H1 (cell line): ENCODE results near the gene MTFR1L. TPM values are rescaled to one million over a fixed set of nuclear protein-coding genes. Genes with fewer than 3 reads are reported as not detected.

Experiments
- CTCF ChIA-PET: fragments of 300-600 bp; sonication (Branson Sonifier 250); formaldehyde crosslinking; loops from one replicate; lab custom pipeline; 2021; ENCODE audit not compliant: partially characterized antibody; lab: Charles Lee
- POLR2A ChIA-PET: fragments of 300-600 bp; sonication (Branson Sonifier 250); formaldehyde crosslinking; loops from one replicate; lab custom pipeline; 2021; ENCODE audit warnings: inconsistent platforms; ENCODE audit not compliant: partially characterized antibody; lab: Charles Lee
- DNase-seq, 2 experiments: peaks; one replicate each; pipeline versions ENCODE4 v3.0.0 to v3.0.0-alpha.2; 2010 to 2022; ENCODE audit warnings: low spot score in 2 of 2, low read depth in 1 of 2, mixed read lengths in 1 of 2
- FAIRE-seq: peaks from 2 replicates; lab custom pipeline; 2011; peaks lifted over from hg19 to GRCh38; lab: Jason Lieb, UNC
- H2AFZ ChIP-seq: 2 replicates; pipeline ENCODE4 v1.8.1; 2012; ENCODE audit warnings: low read length, inconsistent platforms
- H2AK5ac ChIP-seq: 2 replicates; pipeline ENCODE4 v1.6.1; 2013; ENCODE audit warnings: low read depth, low read length
- H2BK120ac ChIP-seq: replicated peaks from 2 replicates; pipeline ENCODE3; 2013; ENCODE audit warnings: low read depth, low read length, inconsistent platforms
- H2BK12ac ChIP-seq: 2 replicates; pipeline ENCODE4 v1.6.1; 2013; ENCODE audit warnings: low read depth, low read length
- H2BK15ac ChIP-seq: 2 replicates; pipeline ENCODE4 v1.6.1; 2013; ENCODE audit warnings: low read length
- H2BK20ac ChIP-seq: 2 replicates; pipeline ENCODE4 v1.6.1; 2013; ENCODE audit warnings: low read length
- H2BK5ac ChIP-seq: 2 replicates; pipeline ENCODE4 v1.6.1; 2013; ENCODE audit warnings: low read depth, low read length
- H3K14ac ChIP-seq: 2 replicates; pipeline ENCODE4 v1.6.1; 2013; ENCODE audit warnings: inconsistent platforms; ENCODE audit not compliant: insufficient read length
- H3K18ac ChIP-seq: 2 replicates; pipeline ENCODE4 v1.6.1; 2013; ENCODE audit warnings: low read length; ENCODE audit errors: extremely low read depth
- H3K23ac ChIP-seq: 2 replicates; pipeline ENCODE4 v1.6.1; 2013; ENCODE audit warnings: inconsistent platforms; ENCODE audit not compliant: insufficient read length
- H3K23me2 ChIP-seq: 2 replicates; pipeline ENCODE4 v1.6.1; 2013; ENCODE audit warnings: low read depth, low read length
- H3K27ac ChIP-seq: 2 replicates; pipeline ENCODE4 v1.6.1; 2011; ENCODE audit warnings: low read depth, low read length, inconsistent platforms
- H3K27me3 ChIP-seq, 4 experiments: replicated peaks in 1 of 4; 1 replicate in 1 of 4; 2 replicates in 3 of 4; pipeline versions ENCODE4 v1.6.1 to v1.8.1; 2011 to 2013; ENCODE audit warnings: low read length in 3 of 4, mild to moderate bottlenecking in 3 of 4, inconsistent platforms in 2 of 4, mixed read lengths in 2 of 4, moderate library complexity in 1 of 4; ENCODE audit not compliant: control insufficient read depth in 3 of 4, insufficient read depth in 3 of 4; ENCODE audit errors: extremely low read depth in 1 of 4
- H3K36me3 ChIP-seq, 4 experiments: 2 replicates each; pipeline versions ENCODE4 v1.6.1 to v1.8.1; 2011 to 2013; ENCODE audit warnings: mild to moderate bottlenecking in 4 of 4, low read length in 3 of 4, moderate library complexity in 2 of 4, control low read depth in 1 of 4, inconsistent platforms in 1 of 4; ENCODE audit not compliant: insufficient read depth in 4 of 4, control insufficient read depth in 2 of 4
- H3K4ac ChIP-seq: replicated peaks from 2 replicates; pipeline ENCODE3; 2013; ENCODE audit warnings: low read length, low read depth, mixed read lengths, inconsistent platforms; ENCODE audit not compliant: insufficient read length
- H3K4me1 ChIP-seq, 4 experiments: replicated peaks in 1 of 4; 1 replicate in 1 of 4; 2 replicates in 3 of 4; pipeline versions ENCODE4 v1.6.1 to v1.8.1; 2011 to 2013; ENCODE audit warnings: low read length in 3 of 4, inconsistent platforms in 2 of 4, mixed read lengths in 1 of 4; ENCODE audit not compliant: insufficient read depth in 4 of 4, control insufficient read depth in 3 of 4
- H3K4me2 ChIP-seq, 2 experiments: 2 replicates each; pipeline versions ENCODE4 v1.6.1 to v1.8.1; 2011 to 2013; ENCODE audit warnings: low read depth in 2 of 2, low read length in 2 of 2, control low read depth in 1 of 2, inconsistent platforms in 1 of 2, mild to moderate bottlenecking in 1 of 2; ENCODE audit not compliant: insufficient read depth in 1 of 2
- H3K4me3 ChIP-seq, 4 experiments: fragments of 200-600, 300-600 bp in 1 of 4; sonication (generic), shearing (Covaris generic), sonication (Bioruptor Twin) in 1 of 4; 2 replicates each; pipeline versions ENCODE4 v1.5.1 to v1.8.1; 2011 to 2016; ENCODE audit warnings: low read length in 4 of 4, low read depth in 3 of 4, control low read depth in 2 of 4, inconsistent platforms in 2 of 4, mild to moderate bottlenecking in 2 of 4, mixed read lengths in 1 of 4, moderate library complexity in 1 of 4; ENCODE audit not compliant: insufficient read depth in 2 of 4; ENCODE audit errors: extremely low read depth in 1 of 4
- H3K56ac ChIP-seq: replicated peaks from 2 replicates; pipeline ENCODE3; 2013; ENCODE audit warnings: low read depth, mild to moderate bottlenecking, mixed read lengths, low read length, inconsistent platforms; ENCODE audit not compliant: insufficient read length
- H3K79me1 ChIP-seq: 2 replicates; pipeline ENCODE4 v1.6.1; 2013; ENCODE audit warnings: low read depth, low read length, control low read depth
- H3K79me2 ChIP-seq, 2 experiments: 2 replicates each; pipeline versions ENCODE4 v1.6.1 to v1.8.1; 2012 to 2013; ENCODE audit warnings: low read length in 2 of 2, mild to moderate bottlenecking in 2 of 2, inconsistent platforms in 1 of 2; ENCODE audit not compliant: insufficient read depth in 2 of 2, control insufficient read depth in 1 of 2
- H3K9ac ChIP-seq, 4 experiments: replicated peaks in 1 of 4; 1 replicate in 1 of 4; 2 replicates in 3 of 4; pipeline versions ENCODE4 v1.6.1 to v1.8.1; 2011 to 2013; ENCODE audit warnings: low read depth in 3 of 4, low read length in 3 of 4, control low read depth in 2 of 4, mild to moderate bottlenecking in 2 of 4, moderate library complexity in 2 of 4, inconsistent platforms in 1 of 4; ENCODE audit errors: extremely low read depth in 1 of 4
- H3K9me3 ChIP-seq, 2 experiments: 2 replicates each; pipeline versions ENCODE4 v1.6.1 to v1.8.1; 2012 to 2013; ENCODE audit warnings: mild to moderate bottlenecking in 2 of 2, moderate library complexity in 2 of 2, control low read depth in 1 of 2, inconsistent platforms in 1 of 2, low read depth in 1 of 2, low read length in 1 of 2, mixed read lengths in 1 of 2; ENCODE audit not compliant: insufficient read depth in 2 of 2
- H4K20me1 ChIP-seq, 2 experiments: replicated peaks in 1 of 2; 2 replicates each; pipeline versions ENCODE3 to v1.8.1; 2011 to 2013; ENCODE audit warnings: inconsistent platforms in 2 of 2, low read length in 2 of 2, mild to moderate bottlenecking in 1 of 2; ENCODE audit not compliant: insufficient read depth in 2 of 2, control insufficient read depth in 1 of 2
- H4K5ac ChIP-seq: 2 replicates; pipeline ENCODE4 v1.6.1; 2013; ENCODE audit warnings: low read length, low read depth, mixed read lengths, inconsistent platforms; ENCODE audit not compliant: insufficient read length
- H4K8ac ChIP-seq: 2 replicates; pipeline ENCODE4 v1.8.0; 2013; ENCODE audit warnings: mild to moderate bottlenecking, moderate library complexity, low read length, inconsistent platforms; ENCODE audit not compliant: insufficient read depth; ENCODE audit errors: extremely low read depth
- H4K91ac ChIP-seq: replicated peaks from 2 replicates; pipeline ENCODE3; 2013; ENCODE audit warnings: low read length, mixed read lengths, inconsistent platforms; ENCODE audit not compliant: insufficient read length
- ZNF274 ChIP-seq: IDR thresholded peaks from 2 replicates; pipeline ENCODE4 v1.7.0; 2012; ENCODE audit warnings: low read length, borderline replicate concordance; ENCODE audit errors: extremely low read depth
- whole genome bisulfite sequencing, 2 experiments: shearing (Covaris generic) in 1 of 2; methylation state at CpG; one replicate each; pipeline versions ENCODE4 v1.1.6 to v1.1.7; 2013 to 2015; ENCODE audit warnings: low lambda C conversion rate in 2 of 2, mixed read lengths in 2 of 2, inconsistent platforms in 1 of 2, low coverage in 1 of 2, missing lambda C conversion rate in 1 of 2; ENCODE audit not compliant: insufficient replicate concordance in 2 of 2, insufficient coverage in 1 of 2, insufficient read length in 1 of 2; ENCODE audit errors: extremely low coverage in 1 of 2, missing lambda C conversion rate in 1 of 2; 5-methylcytosine and 5-hydroxymethylcytosine counted together
- polyA plus RNA-seq, 7 experiments: library from polyadenylated mRNA; depleted of rRNA in 3 of 7; stranded (reverse) in 5 of 7; unstranded in 2 of 7; fragments of >200 nt in 5 of 7; fragments of 200-250 nt in 2 of 7; gene quantifications; 1 replicate in 5 of 7; 2 replicates in 1 of 7; 4 replicates in 1 of 7; pipeline versions ENCODE4 v1.2.1 to v1.2.3, GENCODE V29; 2011 to 2013; ENCODE audit warnings: missing spikeins in 2 of 7, mixed read lengths in 2 of 7
- total RNA-seq: library from RNA; stranded (reverse); fragmentation: NEBNext Ultra II Directional; extraction: Animal tissue kit (Norgen Biotek cat#: 25700); gene quantifications from 2 replicates; pipeline ENCODE4 v1.2.1, GENCODE V29; 2021

MTFR1L gene
- total and polyA plus RNA-seq, 2 of the 8 experiments (the other 6 are each of a cell fraction or from before 2014, with no cell fraction given) = 20.8 to 23.1 TPM

DNA sequence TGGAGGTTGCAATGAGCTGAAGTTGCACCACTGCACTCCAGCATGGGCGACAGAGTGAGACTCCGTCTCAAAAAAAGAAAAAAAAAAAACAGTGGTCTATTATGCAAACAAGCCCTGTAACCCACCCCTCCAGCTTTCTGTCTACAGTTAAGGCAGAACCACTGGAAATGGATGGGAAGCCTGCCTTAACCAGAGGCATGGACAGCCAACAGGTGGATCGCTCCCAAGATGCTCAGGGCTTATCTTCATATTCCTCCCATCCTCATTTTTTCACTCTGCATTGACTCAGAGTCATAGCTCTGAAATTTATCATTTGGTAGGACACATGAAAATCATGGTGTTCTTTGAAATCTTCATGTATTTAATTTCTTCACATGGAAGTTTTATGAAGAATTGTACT is 8.7 kb downstream of the MTFR1L start:
- H3K79me1 ChIP-seq = no peaks in the 10 kb centered on the region
- no peaks in the 10 kb centered on the region for H3K23me2 ChIP-seq
- no peak overlapping the region for H3K14ac ChIP-seq
- no peak overlapping the region for H2BK15ac ChIP-seq
- H3K36me3 ChIP-seq = peaks cover 19 to 59% (median 45%) of the 10 kb centered on the region in 4 experiments
- 100% methylated on average over 2 of the region's 3 CpGs; no CpG with 5 or more reads in 1 of the 2 experiments for WGBS, 2 experiments
- CTCF ChIA-PET = interaction anchor here (0.7 to 2.6 kb wide), 2 partner anchors 68 to 169 kb away, joined by 3 to 10 read pairs; partner anchors contain the start of gene PAFAH2
- H4K5ac ChIP-seq = no peak overlapping the region
- H2BK120ac ChIP-seq = no peak overlapping the region
- no peak for TF ChIP-seq ZNF274
- TF ChIP-seq, all 59 proteins: peak for 0
- H2AK5ac ChIP-seq = no peak overlapping the region
- FAIRE-seq (no peak), DNase-seq (no peak)
- no peaks in the 10 kb centered on the region for H3K9me3 ChIP-seq
- no peak overlapping the region for H4K8ac ChIP-seq
- no peaks in the 10 kb centered on the region for H3K27me3 ChIP-seq
- no peak overlapping the region for H3K56ac ChIP-seq
- no peak overlapping the region for H2BK5ac ChIP-seq
- no peak overlapping the region for H3K27ac ChIP-seq
- H3K4ac ChIP-seq = no peak overlapping the region
- H2AFZ ChIP-seq = no peak overlapping the region
- H3K79me2 ChIP-seq = no peaks in the 10 kb centered on the region
- H3K4me2 ChIP-seq = no peak overlapping the region
- no peak overlapping the region for H3K4me3 ChIP-seq
- H3K23ac ChIP-seq = no peak overlapping the region
- no peak overlapping the region for H2BK20ac ChIP-seq
- no peak overlapping the region for H3K18ac ChIP-seq
- H3K9ac ChIP-seq = no peak overlapping the region
- H4K20me1 ChIP-seq = peaks cover 2 to 4% of the 10 kb centered on the region in 2 experiments
- no peaks in the 10 kb centered on the region for H3K4me1 ChIP-seq
- no peak overlapping the region for H4K91ac ChIP-seq
- POLR2A ChIA-PET = interaction anchor here (2.4 kb wide), 1 partner anchor 9 kb away, joined by 14 read pairs; the partner anchor contains the start of gene MTFR1L
- no peak overlapping the region for H2BK12ac ChIP-seq
